PC-3 (cell line): Measurements from ENCODE around the gene HSPA9. TPM values are rescaled to one million over a fixed set of nuclear protein-coding genes. Genes with fewer than 3 reads are reported as not detected.

Experiments
- ATAC-seq: fragments of 200-7000 bp; cut with Tn5 transposase; 2 replicates; pipeline ENCODE4 v1.9.1; 2020; ENCODE audit warnings: mild to moderate bottlenecking, moderate library complexity
- BruUV-seq: library from RNA; stranded (reverse); fragments of 400-500 nt; replicated peaks from 2 replicates; lab custom pipeline; 2021; lab: Mats Ljungman, UMichigan
- CTCF ChIA-PET: fragments of 300-600 bp; sonication (Branson Sonifier 250); formaldehyde crosslinking; loops from one replicate; lab custom pipeline; 2022; ENCODE audit warnings: antibody characterized with exemption; lab: Charles Lee
- POLR2A ChIA-PET: fragments of 300-600 bp; sonication (Branson Sonifier 250); formaldehyde crosslinking; loops from one replicate; lab custom pipeline; 2022; ENCODE audit warnings: antibody characterized with exemption; ENCODE audit not compliant: unreplicated experiment; lab: Charles Lee
- DNase-seq: peaks from one replicate; pipeline ENCODE4 v3.0.0-alpha.2; 2015
- H2AFZ ChIP-seq: fragments of 300-600 bp; sonication (generic); 2 replicates; pipeline ENCODE4 v1.6.0; 2016; ENCODE audit warnings: antibody characterized with exemption, low read length
- H3F3A ChIP-seq: fragments of 300-600 bp; sonication (generic); one replicate; pipeline ENCODE4 v1.6.0; 2017; ENCODE audit warnings: antibody characterized with exemption, low read length, control low read depth, mild to moderate bottlenecking; ENCODE audit not compliant: unreplicated experiment
- H3K27ac ChIP-seq: fragments of 300-600 bp; sonication (generic); 2 replicates; pipeline ENCODE4 v1.5.1; 2016; ENCODE audit warnings: mild to moderate bottlenecking, low read length
- H3K27me3 ChIP-seq: fragments of 300-600 bp; sonication (generic); 2 replicates; pipeline ENCODE4 v1.6.1; 2016; ENCODE audit warnings: low read length, mixed read lengths
- H3K36me3 ChIP-seq: fragments of 300-600 bp; sonication (generic); 2 replicates; pipeline ENCODE4 v1.6.1; 2016; ENCODE audit warnings: low read depth, mixed run types, low read length, mixed read lengths
- H3K4me1 ChIP-seq: fragments of 300-600 bp; sonication (generic); 2 replicates; pipeline ENCODE4 v1.5.1; 2016; ENCODE audit warnings: low read length; ENCODE audit not compliant: insufficient read depth
- H3K4me2 ChIP-seq: fragments of 300-600 bp; sonication (generic); 2 replicates; pipeline ENCODE4 v1.6.0; 2016; ENCODE audit warnings: low read length
- H3K4me3 ChIP-seq: fragments of 300-600 bp; sonication (generic); 2 replicates; pipeline ENCODE4 v1.5.1; 2016; ENCODE audit warnings: mild to moderate bottlenecking, low read length, mixed read lengths
- H3K79me2 ChIP-seq: fragments of 300-600 bp; sonication (generic); 2 replicates; pipeline ENCODE4 v1.6.1; 2017; ENCODE audit warnings: low read length, mixed read lengths
- H3K9ac ChIP-seq: fragments of 300-600 bp; sonication (generic); 2 replicates; pipeline ENCODE4 v1.6.0; 2016; ENCODE audit warnings: mild to moderate bottlenecking, low read length
- H3K9me2 ChIP-seq: fragments of 300-600 bp; sonication (generic); replicated peaks from 2 replicates; pipeline ENCODE4 v1.6.1; 2016; ENCODE audit warnings: mixed run types, low read length, mixed read lengths
- H3K9me3 ChIP-seq: fragments of 300-600 bp; sonication (generic); 2 replicates; pipeline ENCODE4 v1.6.1; 2016; ENCODE audit warnings: low read length, mixed read lengths
- H4K20me1 ChIP-seq: fragments of 300-600 bp; sonication (generic); 2 replicates; pipeline ENCODE4 v1.6.1; 2016; ENCODE audit warnings: low read length, mixed read lengths
- CTCF ChIP-seq: fragments of 300-600 bp; sonication (generic); conservative IDR thresholded peaks from 2 replicates; pipeline ENCODE4 v1.5.1; 2017; ENCODE audit warnings: antibody characterized with exemption, low read depth, mild to moderate bottlenecking, low read length
- EZH2 ChIP-seq: fragments of 300-600 bp; sonication (generic); IDR thresholded peaks from one replicate; pipeline ENCODE4 v1.6.1; 2017; ENCODE audit warnings: antibody characterized with exemption, mild to moderate bottlenecking, low read length; ENCODE audit not compliant: unreplicated experiment
- EZH2phosphoT487 ChIP-seq: fragments of 300-600 bp; sonication (generic); IDR thresholded peaks from 2 replicates; pipeline ENCODE4 v1.6.1; 2018; ENCODE audit warnings: mild to moderate bottlenecking, antibody characterized with exemption, low read length, borderline replicate concordance
- intact Hi-C: fragments of 100-400 bp; cut with micrococcal nuclease; formaldehyde crosslinking; loops from 2 replicates; pipeline ENCODE4 v1.9.0; 2023
- total RNA-seq: library from RNA; depleted of rRNA; stranded (reverse); fragments of >200 nt; gene quantifications from 2 replicates; pipeline ENCODE4 v1.2.3, GENCODE V29; 2014

HSPA9 gene
- total RNA-seq, 1 experiment from 2014 or later: 432 TPM

- H3F3A ChIP-seq: no peaks in the 10 kb centered on the region
- intact Hi-C loops: no loop called here
- H3K27me3 ChIP-seq: no peaks in the 10 kb centered on the region
- no peaks in the 10 kb centered on the region for H3K9me2 ChIP-seq
- H3K4me3 ChIP-seq: no peak overlapping the region
- ChIA-PET POLR2A (no interaction called here), CTCF (no interaction called here)
- DNase-seq: no peak
- no peaks in the 10 kb centered on the region for H3K36me3 ChIP-seq
- no peak for ATAC-seq
- H3K27ac ChIP-seq: no peak overlapping the region
- H3K9me3 ChIP-seq: no peaks in the 10 kb centered on the region
- H3K4me1 ChIP-seq: peaks cover 13% of the 10 kb centered on the region
- no TSS peak for BruUV-seq
- H3K79me2 ChIP-seq: no peaks in the 10 kb centered on the region
- H3K4me2 ChIP-seq: no peak overlapping the region
- no peak for TF ChIP-seq EZH2
- no peak for TF ChIP-seq EZH2phosphoT487
- no peak for TF ChIP-seq CTCF
- no peak overlapping the region for H2AFZ ChIP-seq
- no peak overlapping the region for H3K9ac ChIP-seq
- H4K20me1 ChIP-seq: no peaks in the 10 kb centered on the region
Measured at GRCh38 chr5:138610918-138611677, 35.9 kb upstream of the HSPA9 start.

GRCh38 chr5:138610415-138610917 lies 35.3 kb upstream of the HSPA9 start:
- Histone ChIP-seq H3K9me3 (no peaks in the 10 kb centered on the region), H3K27ac (no peak overlapping the region), H3K4me1 (peaks cover 13% of the 10 kb centered on the region), H3F3A (no peaks in the 10 kb centered on the region), H3K9me2 (no peaks in the 10 kb centered on the region), H3K79me2 (no peaks in the 10 kb centered on the region), H3K4me3 (no peak overlapping the region), H3K4me2 (no peak overlapping the region), H4K20me1 (no peaks in the 10 kb centered on the region), H3K27me3 (no peaks in the 10 kb centered on the region), H3K9ac (no peak overlapping the region), H2AFZ (no peak overlapping the region), H3K36me3 (no peaks in the 10 kb centered on the region)
- ChIA-PET POLR2A (no interaction called here), CTCF (interaction anchor here (0.5 kb wide), 1 partner anchor 652 kb away, joined by 3 read pairs; no protein-coding TSS in a partner anchor)
- no TSS peak for BruUV-seq
- 0 out of 2 replicates have a peak, but pooled peaks have one; percentile 16 for TF ChIP-seq CTCF
- TF ChIP-seq EZH2: no peak
- no peak for TF ChIP-seq EZH2phosphoT487
- DNase-seq: no peak
- ATAC-seq: no peak
- intact Hi-C loops: no loop called here

- Histone ChIP-seq H3K4me2 (no peak overlapping the region), H2AFZ (no peak overlapping the region), H4K20me1 (no peaks in the 10 kb centered on the region), H3K9ac (no peak overlapping the region), H3K9me3 (no peaks in the 10 kb centered on the region), H3K4me1 (peaks cover 13% of the 10 kb centered on the region), H3K79me2 (no peaks in the 10 kb centered on the region), H3K9me2 (no peaks in the 10 kb centered on the region), H3F3A (no peaks in the 10 kb centered on the region), H3K4me3 (no peak overlapping the region), H3K27ac (no peak overlapping the region), H3K36me3 (no peaks in the 10 kb centered on the region), H3K27me3 (no peaks in the 10 kb centered on the region)
- no TSS peak for BruUV-seq
- ChIA-PET POLR2A (no interaction called here), CTCF (interaction anchor here (0.5 kb wide), 1 partner anchor 736 kb away, joined by 4 read pairs; no protein-coding TSS in a partner anchor)
- intact Hi-C loops: no loop called here
- ATAC-seq: no peak
- no peak for TF ChIP-seq EZH2phosphoT487
- no peak for DNase-seq
Measured at GRCh38 chr5:138606378-138607064, 31.3 kb upstream of the HSPA9 start.
